Ascending aorta (tissue), 2 donors: Measurements from ENCODE around the gene RSF1. TPM values are rescaled to one million over a fixed set of nuclear protein-coding genes. Genes with fewer than 3 reads are reported as not detected.
"Not testable (repeated sequence)": the region's sequence is repeated elsewhere in the genome, so short reads cannot be mapped to it uniquely, and the experiment has no call there.

Experiments
- DNase-seq, 2 donors: peaks; one replicate each; pipeline ENCODE4 v3.0.0-alpha.2; 2019; ENCODE audit warnings: low spot score in 2 of 2
- H3K27ac ChIP-seq, 2 donors: fragments of 200-600 bp; sonication (generic); one replicate each; pipeline ENCODE4 v1.5.1; 2016 to 2017; ENCODE audit warnings: mild to moderate bottlenecking in 1 of 2
- H3K27me3 ChIP-seq: fragments of 200-600 bp; sonication (generic); one replicate; pipeline ENCODE4 v1.5.1; 2017
- H3K36me3 ChIP-seq, 2 donors: fragments of 200-600 bp; sonication (generic); one replicate each; pipeline ENCODE4 v1.5.1; 2016
- H3K4me1 ChIP-seq, 2 donors: fragments of 200-600 bp; sonication (generic); one replicate each; pipeline ENCODE4 v1.5.1; 2016 to 2017; ENCODE audit warnings: mild to moderate bottlenecking in 1 of 2
- H3K4me3 ChIP-seq, 2 donors: fragments of 200-600 bp; sonication (generic); one replicate each; pipeline ENCODE4 v1.5.1; 2016 to 2017; ENCODE audit warnings: mild to moderate bottlenecking in 1 of 2
- H3K9me3 ChIP-seq, 2 donors: fragments of 200-600 bp; sonication (generic); one replicate each; pipeline ENCODE4 v1.5.1; 2016
- intact Hi-C: fragments of 100-400 bp; cut with DNase I; formaldehyde crosslinking; loops from one replicate; pipeline ENCODE4 v1.15.1; 2023
- total RNA-seq: library from RNA; depleted of rRNA; stranded (reverse); fragments of >200 nt; gene quantifications from one replicate; pipeline ENCODE4 v1.1.0, GENCODE V29; 2016
- TF ChIP-seq, protein P1 (sequence below), 3 experiments: fragments of 200-600 bp in 2 of 3; fragments of 450-650 bp in 1 of 3; sonication (generic) in 2 of 3; IDR thresholded peaks; one replicate each; pipeline ENCODE4 v1.5.1; 2016 to 2019; ENCODE audit warnings: antibody characterized with exemption in 3 of 3, mild to moderate bottlenecking in 1 of 3, moderate library complexity in 1 of 3

Gene RSF1
- total RNA-seq, 1 donor from 2014 or later = 17.8 TPM

DNA sequence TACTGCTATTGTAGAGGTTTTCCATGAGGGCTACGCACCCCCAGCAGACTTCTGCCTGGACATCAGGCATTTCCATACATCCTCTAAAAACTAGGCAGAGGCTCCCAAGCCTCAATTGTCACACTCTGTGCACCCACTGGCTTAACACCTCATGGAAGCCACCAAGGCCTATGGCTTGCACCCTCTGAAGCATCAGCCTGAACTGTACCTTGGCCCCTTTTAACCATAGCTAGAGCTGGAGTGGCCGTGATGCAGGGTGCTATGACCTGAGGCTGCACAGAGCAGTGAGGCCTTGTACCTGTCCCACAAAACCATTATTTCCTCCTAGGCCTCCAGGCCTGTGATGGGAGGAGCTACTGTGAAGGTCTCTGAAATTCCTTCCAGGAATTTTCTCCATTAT is 34.3 kb upstream of the RSF1 start:
- Histone ChIP-seq H3K4me3 (no peak overlapping the region), H3K36me3 (peaks cover 24 to 59% of the 10 kb centered on the region in 2 donors), H3K27ac (no peak overlapping the region), H3K9me3 (no peaks in the 10 kb centered on the region), H3K4me1 (no peaks in the 10 kb centered on the region), H3K27me3 (no peaks in the 10 kb centered on the region)
- TF ChIP-seq, protein P1, sequence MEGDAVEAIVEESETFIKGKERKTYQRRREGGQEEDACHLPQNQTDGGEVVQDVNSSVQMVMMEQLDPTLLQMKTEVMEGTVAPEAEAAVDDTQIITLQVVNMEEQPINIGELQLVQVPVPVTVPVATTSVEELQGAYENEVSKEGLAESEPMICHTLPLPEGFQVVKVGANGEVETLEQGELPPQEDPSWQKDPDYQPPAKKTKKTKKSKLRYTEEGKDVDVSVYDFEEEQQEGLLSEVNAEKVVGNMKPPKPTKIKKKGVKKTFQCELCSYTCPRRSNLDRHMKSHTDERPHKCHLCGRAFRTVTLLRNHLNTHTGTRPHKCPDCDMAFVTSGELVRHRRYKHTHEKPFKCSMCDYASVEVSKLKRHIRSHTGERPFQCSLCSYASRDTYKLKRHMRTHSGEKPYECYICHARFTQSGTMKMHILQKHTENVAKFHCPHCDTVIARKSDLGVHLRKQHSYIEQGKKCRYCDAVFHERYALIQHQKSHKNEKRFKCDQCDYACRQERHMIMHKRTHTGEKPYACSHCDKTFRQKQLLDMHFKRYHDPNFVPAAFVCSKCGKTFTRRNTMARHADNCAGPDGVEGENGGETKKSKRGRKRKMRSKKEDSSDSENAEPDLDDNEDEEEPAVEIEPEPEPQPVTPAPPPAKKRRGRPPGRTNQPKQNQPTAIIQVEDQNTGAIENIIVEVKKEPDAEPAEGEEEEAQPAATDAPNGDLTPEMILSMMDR (IDR thresholded peaks at IDR 0.05) = no peak
- DNase-seq = no peak
- intact Hi-C loops = no loop called here

DNA sequence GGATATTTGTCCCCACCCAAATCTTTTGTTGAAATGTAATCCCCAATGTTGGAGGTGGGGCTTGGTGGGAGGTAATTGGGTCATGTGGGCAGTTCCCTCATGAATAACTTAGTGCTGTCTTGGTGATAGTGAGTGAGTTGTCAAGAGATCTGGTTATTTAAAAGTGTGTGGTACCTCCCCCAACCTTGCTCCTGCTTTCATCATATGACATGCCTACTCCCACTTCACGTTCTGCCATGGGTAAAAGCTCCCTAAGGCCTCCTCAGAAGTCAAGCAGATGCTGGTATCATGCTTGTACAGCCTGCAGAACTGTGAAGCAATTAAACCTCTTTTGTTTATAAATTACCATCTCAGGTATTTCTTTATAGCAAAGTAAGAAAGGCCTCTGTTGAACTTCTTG is 31.0 kb upstream of the RSF1 start:
- TF ChIP-seq, protein P1 (IDR thresholded peaks at IDR 0.05) = no peak
- peaks cover 25 to 64% of the 10 kb centered on the region in 2 donors for H3K36me3 ChIP-seq
- no peaks in the 10 kb centered on the region for H3K27me3 ChIP-seq
- intact Hi-C loops = no loop called here
- no peak overlapping the region for H3K4me3 ChIP-seq
- no peak overlapping the region for H3K27ac ChIP-seq
- DNase-seq = no peak
- H3K4me1 ChIP-seq = no peaks in the 10 kb centered on the region
- H3K9me3 ChIP-seq = no peaks in the 10 kb centered on the region

DNA sequence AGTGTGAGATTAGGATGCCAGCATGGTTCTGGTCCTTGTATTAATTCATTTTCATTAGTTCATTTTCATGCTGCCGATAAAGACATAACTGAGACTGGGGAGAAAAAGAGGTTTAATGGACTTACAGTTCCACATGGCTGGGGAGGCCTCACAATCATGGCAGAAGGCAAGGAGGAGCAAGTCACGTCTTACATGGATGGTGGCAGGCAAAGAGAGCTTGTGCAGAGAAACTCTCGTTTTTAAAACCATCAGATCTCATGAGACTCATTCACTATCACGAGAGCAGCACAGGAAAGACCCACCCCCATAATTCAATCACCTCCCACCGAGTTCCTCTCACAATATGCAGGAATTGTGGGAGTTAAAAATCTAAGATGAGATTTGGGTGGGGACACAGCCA is 23.2 kb upstream of the RSF1 start:
- H3K9me3 ChIP-seq, intact Hi-C loops, DNase-seq, H3K27me3 ChIP-seq, H3K4me3 ChIP-seq, H3K27ac ChIP-seq, H3K4me1 ChIP-seq: not testable (repeated sequence)
- peaks cover 27 to 69% of the 10 kb centered on the region in 2 donors for H3K36me3 ChIP-seq

DNA sequence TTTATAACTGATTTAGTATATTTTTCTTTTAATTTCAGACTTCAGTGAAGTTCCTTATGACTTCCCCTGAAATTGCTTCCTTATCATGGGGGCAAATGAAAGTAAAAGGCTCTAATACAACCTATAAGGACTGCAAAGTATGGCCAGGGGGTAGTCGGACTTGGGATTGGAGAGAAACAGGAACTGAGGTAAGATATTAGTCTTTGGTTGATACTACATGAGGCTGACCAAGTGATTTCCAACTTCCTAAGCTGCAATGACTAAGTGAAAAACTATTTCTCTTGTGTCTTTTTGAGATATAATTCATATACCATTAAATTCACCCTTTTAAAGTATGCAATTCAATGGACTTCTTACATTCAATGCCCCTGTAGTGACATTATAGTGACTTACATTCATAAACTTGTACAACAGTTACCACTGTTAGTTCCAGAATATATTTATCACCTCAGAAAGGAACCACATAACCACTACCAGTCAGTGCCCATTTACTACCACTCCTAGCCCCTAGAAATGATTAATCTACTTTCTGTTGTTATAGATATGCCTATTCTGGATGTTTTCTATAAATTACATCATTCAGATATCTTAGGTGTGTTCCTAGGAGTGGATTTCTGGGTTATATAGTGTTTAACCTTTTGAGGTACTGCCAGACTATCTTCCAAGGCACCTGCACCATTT is 22.1 kb upstream of the RSF1 start:
- intact Hi-C loops = no loop called here
- DNase-seq = no peak
- Histone ChIP-seq H3K4me1 (no peaks in the 10 kb centered on the region), H3K4me3 (no peak overlapping the region), H3K9me3 (peaks cover 0 to 8% of the 10 kb centered on the region in 2 donors), H3K36me3 (peaks cover 27 to 58% of the 10 kb centered on the region in 2 donors), H3K27ac (no peak overlapping the region), H3K27me3 (no peaks in the 10 kb centered on the region)
- TF ChIP-seq, protein P1 (IDR thresholded peaks at IDR 0.05) = no peak

DNA sequence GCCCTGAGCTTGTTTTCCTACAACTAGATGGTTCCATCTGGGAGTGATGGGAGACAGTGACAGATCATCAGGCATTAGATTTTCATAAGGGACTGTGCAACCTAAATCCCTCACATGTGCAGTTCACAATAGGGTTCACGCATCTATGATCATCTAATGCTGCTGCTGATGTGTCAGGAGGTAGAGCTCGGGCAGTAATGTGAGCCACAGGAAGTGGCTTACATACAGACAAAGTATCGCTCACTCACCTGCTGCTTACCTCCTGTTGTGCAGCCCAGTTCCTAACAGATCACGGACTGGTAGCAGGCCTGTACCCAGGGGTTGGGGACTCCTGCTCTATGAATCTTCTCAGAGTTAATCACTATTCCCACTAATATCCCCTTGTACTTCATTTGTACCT is 12.8 kb upstream of the RSF1 start:
- DNase-seq = no peak
- Histone ChIP-seq H3K27me3 (no peaks in the 10 kb centered on the region), H3K9me3 (peaks cover 0 to 4% of the 10 kb centered on the region in 2 donors), H3K36me3 (peaks cover 0 to 10% of the 10 kb centered on the region in 2 donors), H3K4me3 (no peak overlapping the region), H3K27ac (no peak overlapping the region), H3K4me1 (no peaks in the 10 kb centered on the region)
- intact Hi-C loops = no loop called here
- TF ChIP-seq, protein P1 (IDR thresholded peaks at IDR 0.05) = no peak

DNA sequence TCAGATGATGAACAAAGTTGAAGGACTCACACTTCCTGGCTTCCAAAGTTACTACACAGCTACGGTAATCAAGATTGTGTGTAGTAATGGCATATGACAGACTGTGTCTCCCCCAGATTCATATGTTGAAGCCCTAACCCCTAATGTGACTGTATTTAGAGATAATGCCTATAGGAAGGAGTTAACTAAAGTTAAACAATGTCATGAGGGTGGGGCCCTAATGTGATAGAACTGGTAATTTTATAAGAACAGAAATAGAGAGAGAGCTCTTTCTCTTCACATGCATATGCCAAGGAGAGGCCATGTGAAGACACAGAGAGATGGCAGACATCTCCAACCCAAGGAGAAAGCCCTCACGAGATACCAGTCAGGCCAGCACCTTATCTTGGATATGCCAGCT is 8.4 kb upstream of the RSF1 start:
- no peak for DNase-seq
- intact Hi-C loops = loop anchor here (10.0 kb wide), 2 partner anchors 336 to 764 kb away; partner anchors contain the start of gene CAPN5
- H3K36me3 ChIP-seq = no peaks in the 10 kb centered on the region
- TF ChIP-seq, protein P1 (IDR thresholded peaks at IDR 0.05) = no peak
- no peak overlapping the region for H3K27ac ChIP-seq
- H3K4me3 ChIP-seq = no peak overlapping the region
- H3K27me3 ChIP-seq = no peaks in the 10 kb centered on the region
- H3K4me1 ChIP-seq = peaks cover 0 to 3% of the 10 kb centered on the region in 2 donors
- H3K9me3 ChIP-seq = peaks cover 0 to 4% of the 10 kb centered on the region in 2 donors
